SH-SY5Y (cell line): ENCODE data around the gene CWF19L2.

ENCODE experiments used
- GATA2 ChIP-seq: IDR thresholded peaks from 2 replicates; pipeline ENCODE4 v1.6.1; 2011; ENCODE audit warnings: mild to moderate bottlenecking, low read depth, low read length
- GATA3 ChIP-seq: IDR thresholded peaks from 2 replicates; pipeline ENCODE4 v1.6.1; 2011; ENCODE audit warnings: low read depth, mild to moderate bottlenecking, low read length, moderate library complexity

GRCh38 chr11:107359701-107360100 is 97.9 kb downstream of the CWF19L2 start:
- no peak for TF ChIP-seq GATA2
- TF ChIP-seq GATA3, result no peak
